Measurements from ENCODE around the gene PSMB2. TPM values are rescaled to one million over a fixed set of nuclear protein-coding genes. Genes with fewer than 3 reads are reported as not detected.
"Not testable (repeated sequence)": the region's sequence is repeated elsewhere in the genome, so short reads cannot be mapped to it uniquely, and the experiment has no call there.

The PSMB2 gene
- total RNA-seq, 1 donor from 2014 or later, result 39.9 TPM

- intact Hi-C loops (cut with micrococcal nuclease), result no loop called here
- no peaks in the 10 kb centered on the region for H3K9me3 ChIP-seq (replicated peaks)
- H3K27ac ChIP-seq (replicated peaks), result no peak overlapping the region
- TF ChIP-seq, protein P1, sequence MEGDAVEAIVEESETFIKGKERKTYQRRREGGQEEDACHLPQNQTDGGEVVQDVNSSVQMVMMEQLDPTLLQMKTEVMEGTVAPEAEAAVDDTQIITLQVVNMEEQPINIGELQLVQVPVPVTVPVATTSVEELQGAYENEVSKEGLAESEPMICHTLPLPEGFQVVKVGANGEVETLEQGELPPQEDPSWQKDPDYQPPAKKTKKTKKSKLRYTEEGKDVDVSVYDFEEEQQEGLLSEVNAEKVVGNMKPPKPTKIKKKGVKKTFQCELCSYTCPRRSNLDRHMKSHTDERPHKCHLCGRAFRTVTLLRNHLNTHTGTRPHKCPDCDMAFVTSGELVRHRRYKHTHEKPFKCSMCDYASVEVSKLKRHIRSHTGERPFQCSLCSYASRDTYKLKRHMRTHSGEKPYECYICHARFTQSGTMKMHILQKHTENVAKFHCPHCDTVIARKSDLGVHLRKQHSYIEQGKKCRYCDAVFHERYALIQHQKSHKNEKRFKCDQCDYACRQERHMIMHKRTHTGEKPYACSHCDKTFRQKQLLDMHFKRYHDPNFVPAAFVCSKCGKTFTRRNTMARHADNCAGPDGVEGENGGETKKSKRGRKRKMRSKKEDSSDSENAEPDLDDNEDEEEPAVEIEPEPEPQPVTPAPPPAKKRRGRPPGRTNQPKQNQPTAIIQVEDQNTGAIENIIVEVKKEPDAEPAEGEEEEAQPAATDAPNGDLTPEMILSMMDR (IDR thresholded peaks at IDR 0.05; ENCODE audit: borderline replicate concordance), result no peak
- DNase-seq, result no peak
- no peak overlapping the region for H3K4me3 ChIP-seq
- no peaks in the 10 kb centered on the region for H3K36me3 ChIP-seq
- H3K27me3 ChIP-seq (ENCODE audit: low read depth), result peaks cover 37% of the 10 kb centered on the region
- peaks cover 18% of the 10 kb centered on the region for H3K4me1 ChIP-seq
Measured at GRCh38 chr1:35580949-35581388, 60.4 kb downstream of the PSMB2 start.

DNA sequence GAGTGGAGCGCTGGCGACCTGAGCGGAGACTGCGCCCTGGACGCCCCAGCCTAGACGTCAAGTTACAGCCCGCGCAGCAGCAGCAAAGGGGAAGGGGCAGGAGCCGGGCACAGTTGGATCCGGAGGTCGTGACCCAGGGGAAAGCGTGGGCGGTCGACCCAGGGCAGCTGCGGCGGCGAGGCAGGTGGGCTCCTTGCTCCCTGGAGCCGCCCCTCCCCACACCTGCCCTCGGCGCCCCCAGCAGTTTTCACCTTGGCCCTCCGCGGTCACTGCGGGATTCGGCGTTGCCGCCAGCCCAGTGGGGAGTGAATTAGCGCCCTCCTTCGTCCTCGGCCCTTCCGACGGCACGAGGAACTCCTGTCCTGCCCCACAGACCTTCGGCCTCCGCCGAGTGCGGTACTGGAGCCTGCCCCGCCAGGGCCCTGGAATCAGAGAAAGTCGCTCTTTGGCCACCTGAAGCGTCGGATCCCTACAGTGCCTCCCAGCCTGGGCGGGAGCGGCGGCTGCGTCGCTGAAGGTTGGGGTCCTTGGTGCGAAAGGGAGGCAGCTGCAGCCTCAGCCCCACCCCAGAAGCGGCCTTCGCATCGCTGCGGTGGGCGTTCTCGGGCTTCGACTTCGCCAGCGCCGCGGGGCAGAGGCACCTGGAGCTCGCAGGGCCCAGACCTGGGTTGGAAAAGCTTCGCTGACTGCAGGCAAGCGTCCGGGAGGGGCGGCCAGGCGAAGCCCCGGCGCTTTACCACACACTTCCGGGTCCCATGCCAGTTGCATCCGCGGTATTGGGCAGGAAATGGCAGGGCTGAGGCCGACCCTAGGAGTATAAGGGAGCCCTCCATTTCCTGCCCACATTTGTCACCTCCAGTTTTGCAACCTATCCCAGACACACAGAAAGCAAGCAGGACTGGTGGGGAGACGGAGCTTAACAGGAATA lies 64.0 kb downstream of the PSMB2 start:
- H3K27me3 ChIP-seq (ENCODE audit: low read depth), result peaks cover 73% of the 10 kb centered on the region
- DNase-seq, result no peak
- intact Hi-C loops (cut with micrococcal nuclease), result no loop called here

GRCh38 chr1:35576766-35577070 lies 64.6 kb downstream of the PSMB2 start:
- DNase-seq; intact Hi-C loops (cut with micrococcal nuclease); H3K36me3 ChIP-seq; H3K27ac ChIP-seq (replicated peaks); H3K9me3 ChIP-seq (replicated peaks): not testable (repeated sequence)
- H3K4me3 ChIP-seq, result peak overlapping the region; percentile 66
- H3K4me1 ChIP-seq, result peaks cover 30% of the 10 kb centered on the region
- peaks cover 79% of the 10 kb centered on the region for H3K27me3 ChIP-seq (ENCODE audit: low read depth)

More for the DNA sequence above, 64.0 kb downstream of the PSMB2 start:
- TF ChIP-seq, protein P1 (IDR thresholded peaks at IDR 0.05; ENCODE audit: borderline replicate concordance), result no peak
- Histone ChIP-seq H3K9me3 (replicated peaks) (no peaks in the 10 kb centered on the region), H3K4me1 (peaks cover 30% of the 10 kb centered on the region), H3K4me3 (peak overlapping the region; percentile 66), H3K27ac (replicated peaks) (no peak overlapping the region), H3K36me3 (no peaks in the 10 kb centered on the region)

GRCh38 chr1:35576061-35576765 lies 65.1 kb downstream of the PSMB2 start:
- intact Hi-C loops (cut with micrococcal nuclease), result no loop called here
- Histone ChIP-seq H3K4me1 (peaks cover 30% of the 10 kb centered on the region), H3K27ac (replicated peaks) (no peak overlapping the region), H3K36me3 (no peaks in the 10 kb centered on the region), H3K27me3 (ENCODE audit: low read depth) (peaks cover 84% of the 10 kb centered on the region), H3K9me3 (replicated peaks) (no peaks in the 10 kb centered on the region), H3K4me3 (peak overlapping the region; percentile 66)
- TF ChIP-seq, protein P1 (IDR thresholded peaks at IDR 0.05; ENCODE audit: borderline replicate concordance), result no peak
- DNase-seq, result no peak

- Histone ChIP-seq H3K4me3 (no peak overlapping the region), H3K4me1 (peaks cover 30% of the 10 kb centered on the region), H3K36me3 (no peaks in the 10 kb centered on the region), H3K27me3 (ENCODE audit: low read depth) (peaks cover 92% of the 10 kb centered on the region), H3K27ac (replicated peaks) (no peak overlapping the region), H3K9me3 (replicated peaks) (no peaks in the 10 kb centered on the region)
- TF ChIP-seq, protein P1 (IDR thresholded peaks at IDR 0.05; ENCODE audit: borderline replicate concordance), result no peak
- no peak for DNase-seq
- intact Hi-C loops (cut with micrococcal nuclease), result no loop called here
Measured at GRCh38 chr1:35575416-35575958, 65.8 kb downstream of the PSMB2 start.

All from left ventricle myocardium inferior (tissue), 1 donor.